ENCODE measurements around the gene PLEKHA6.
"Not testable (repeated sequence)": the region's sequence is repeated elsewhere in the genome, so short reads cannot be mapped to it uniquely, and the experiment has no call there.

The PLEKHA6 gene

DNA sequence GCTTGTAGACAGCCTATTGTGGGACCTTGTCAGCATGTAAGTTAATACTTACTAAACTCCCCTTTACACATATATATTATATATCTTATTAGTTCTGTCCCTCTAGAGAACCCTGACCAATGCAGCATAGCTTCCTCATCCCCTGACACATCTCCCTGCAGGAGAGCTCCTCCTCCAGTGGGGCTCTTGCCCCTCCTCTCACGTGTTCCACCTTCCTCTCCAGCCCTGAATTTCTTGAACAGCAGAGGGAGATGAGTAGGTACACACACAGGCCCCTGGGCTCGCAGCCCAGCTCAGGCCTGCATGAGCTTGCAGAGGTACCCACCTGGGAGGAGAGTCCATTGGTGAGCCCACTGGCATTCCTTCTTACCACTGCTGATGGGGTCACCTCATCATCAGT, 118.7 kb downstream of the PLEKHA6 start:
- Histone ChIP-seq H3K9me3 (ENCODE audit: insufficient read depth, low read depth, low read length) (no peaks in the 10 kb centered on the region), H3K4me3 (ENCODE audit: low read length) (no peak overlapping the region), H3K4me1 (ENCODE audit: insufficient read depth, low read length) (no peaks in the 10 kb centered on the region), H3K27ac (ENCODE audit: low read length) (no peak overlapping the region), H3K36me3 (ENCODE audit: insufficient read depth, low read depth, low read length) (peaks cover 6% of the 10 kb centered on the region; the same call in 1 of the 2 replicates), H3K9ac (ENCODE audit: low read depth, low read length) (no peak overlapping the region), H3K27me3 (ENCODE audit: insufficient read depth, low read length) (no peaks in the 10 kb centered on the region)

DNA sequence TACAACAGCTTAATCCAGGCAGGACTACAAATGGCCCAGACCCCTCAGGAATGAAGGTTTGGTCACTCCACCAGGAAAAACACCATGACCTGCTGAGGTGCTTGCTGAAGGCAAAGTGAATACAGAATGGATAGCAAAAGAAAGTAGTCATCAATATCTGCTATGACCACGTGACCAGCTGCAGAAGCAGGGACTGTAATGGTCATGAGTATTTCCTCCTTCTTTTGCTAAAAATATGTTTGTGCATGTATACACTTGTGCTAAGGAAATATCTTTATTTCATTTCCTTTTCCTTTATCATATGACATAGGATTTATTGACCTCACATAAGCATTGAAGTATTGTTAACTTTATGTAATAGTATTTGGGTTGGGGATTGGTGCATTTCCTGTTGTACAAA, 119.5 kb downstream of the PLEKHA6 start:
- Histone ChIP-seq H3K9me3 (ENCODE audit: insufficient read depth, low read depth, low read length) (no peaks in the 10 kb centered on the region), H3K27me3 (ENCODE audit: insufficient read depth, low read length) (no peaks in the 10 kb centered on the region), H3K4me1 (ENCODE audit: insufficient read depth, low read length) (no peaks in the 10 kb centered on the region), H3K36me3 (ENCODE audit: insufficient read depth, low read depth, low read length) (peaks cover 6% of the 10 kb centered on the region; the same call in 1 of the 2 replicates), H3K9ac (ENCODE audit: low read depth, low read length) (no peak overlapping the region), H3K4me3 (ENCODE audit: low read length) (no peak overlapping the region), H3K27ac (ENCODE audit: low read length) (no peak overlapping the region)

DNA sequence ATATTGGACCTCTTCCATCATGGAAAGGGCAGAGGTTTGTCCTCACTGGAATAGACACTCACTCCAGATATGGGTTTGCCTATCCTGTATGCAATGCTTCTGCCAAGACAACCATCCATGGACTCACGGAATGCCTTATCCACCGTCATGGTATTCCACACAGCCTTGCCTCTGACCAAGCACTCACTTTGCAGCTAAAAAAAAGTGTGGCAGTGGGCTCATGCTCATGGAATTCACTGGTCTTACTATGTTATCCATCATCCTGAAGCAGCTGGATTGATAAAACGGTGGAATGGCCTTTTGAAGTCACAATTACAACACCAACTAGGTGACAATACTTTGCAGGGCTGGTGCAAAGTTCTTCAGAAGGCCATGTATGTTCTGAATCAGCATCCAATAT, 120.3 kb downstream of the PLEKHA6 start:
- not testable (repeated sequence) for H3K27ac ChIP-seq (ENCODE audit: low read length); H3K36me3 ChIP-seq (ENCODE audit: insufficient read depth, low read depth, low read length); H3K9me3 ChIP-seq (ENCODE audit: insufficient read depth, low read depth, low read length); H3K27me3 ChIP-seq (ENCODE audit: insufficient read depth, low read length); H3K4me1 ChIP-seq (ENCODE audit: insufficient read depth, low read length); H3K4me3 ChIP-seq (ENCODE audit: low read length); H3K9ac ChIP-seq (ENCODE audit: low read depth, low read length)

- not testable (repeated sequence) for H3K9me3 ChIP-seq (ENCODE audit: insufficient read depth, low read depth, low read length); H3K36me3 ChIP-seq (ENCODE audit: insufficient read depth, low read depth, low read length); H3K4me3 ChIP-seq (ENCODE audit: low read length)
These were observed 121.2 kb downstream of the PLEKHA6 start for GRCh38 chr1:204238520-204238919.

DNA sequence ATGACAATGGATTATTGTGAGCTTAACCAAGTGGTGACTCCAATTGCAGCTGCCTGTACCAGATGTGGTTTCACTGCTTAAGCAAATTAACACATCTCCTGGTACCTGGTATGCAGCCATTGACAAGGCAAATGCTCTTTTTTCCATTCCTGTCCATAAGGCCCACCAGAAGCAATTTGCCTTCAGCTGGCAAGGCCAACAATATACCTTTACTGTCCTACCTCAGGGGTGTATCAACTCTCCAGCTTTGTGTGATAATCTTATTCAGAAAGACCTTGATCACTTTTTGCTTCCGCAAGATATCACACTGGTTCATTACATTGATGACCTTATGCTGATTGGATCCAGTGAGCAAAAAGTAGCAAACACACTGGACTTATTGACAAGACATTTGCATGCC, 122.2 kb downstream of the PLEKHA6 start:
- H3K4me3 ChIP-seq (ENCODE audit: low read length); H3K9me3 ChIP-seq (ENCODE audit: insufficient read depth, low read depth, low read length); H3K36me3 ChIP-seq (ENCODE audit: insufficient read depth, low read depth, low read length); H3K27ac ChIP-seq (ENCODE audit: low read length); H3K4me1 ChIP-seq (ENCODE audit: insufficient read depth, low read length); H3K27me3 ChIP-seq (ENCODE audit: insufficient read depth, low read length); H3K9ac ChIP-seq (ENCODE audit: low read depth, low read length): not testable (repeated sequence)

More at GRCh38 chr1:204238520-204238919, 121.2 kb downstream of the PLEKHA6 start:
- not testable (repeated sequence) for H3K27me3 ChIP-seq (ENCODE audit: insufficient read depth, low read length); H3K4me1 ChIP-seq (ENCODE audit: insufficient read depth, low read length); H3K9ac ChIP-seq (ENCODE audit: low read depth, low read length); H3K27ac ChIP-seq (ENCODE audit: low read length)

GRCh38 chr1:204232526-204232925, 127.2 kb downstream of the PLEKHA6 start:
- H3K4me3 ChIP-seq (ENCODE audit: low read length) = no peak overlapping the region
- no peaks in the 10 kb centered on the region for H3K4me1 ChIP-seq (ENCODE audit: insufficient read depth, low read length)
- H3K36me3 ChIP-seq (ENCODE audit: insufficient read depth, low read depth, low read length) = peaks cover 12% of the 10 kb centered on the region; the same call in 1 of the 2 replicates
- H3K9me3 ChIP-seq (ENCODE audit: insufficient read depth, low read depth, low read length) = no peaks in the 10 kb centered on the region
- no peaks in the 10 kb centered on the region for H3K27me3 ChIP-seq (ENCODE audit: insufficient read depth, low read length)
- H3K27ac ChIP-seq (ENCODE audit: low read length) = no peak overlapping the region
- H3K9ac ChIP-seq (ENCODE audit: low read depth, low read length) = no peak overlapping the region

- Histone ChIP-seq H3K9me3 (ENCODE audit: insufficient read depth, low read depth, low read length) (no peaks in the 10 kb centered on the region), H3K9ac (ENCODE audit: low read depth, low read length) (no peak overlapping the region), H3K4me1 (ENCODE audit: insufficient read depth, low read length) (no peaks in the 10 kb centered on the region), H3K4me3 (ENCODE audit: low read length) (no peak overlapping the region), H3K27ac (ENCODE audit: low read length) (no peak overlapping the region), H3K27me3 (ENCODE audit: insufficient read depth, low read length) (no peaks in the 10 kb centered on the region), H3K36me3 (ENCODE audit: insufficient read depth, low read depth, low read length) (peaks cover 19% of the 10 kb centered on the region; the same call in 1 of the 2 replicates)
These were observed 129.5 kb downstream of the PLEKHA6 start for GRCh38 chr1:204230211-204230610.

- Histone ChIP-seq H3K27me3 (ENCODE audit: insufficient read depth, low read length) (no peaks in the 10 kb centered on the region), H3K9ac (ENCODE audit: low read depth, low read length) (no peak overlapping the region), H3K36me3 (ENCODE audit: insufficient read depth, low read depth, low read length) (peaks cover 17% of the 10 kb centered on the region; the same call in 1 of the 2 replicates), H3K4me1 (ENCODE audit: insufficient read depth, low read length) (no peaks in the 10 kb centered on the region), H3K4me3 (ENCODE audit: low read length) (no peak overlapping the region), H3K9me3 (ENCODE audit: insufficient read depth, low read depth, low read length) (no peaks in the 10 kb centered on the region), H3K27ac (ENCODE audit: low read length) (no peak overlapping the region)
These were observed 130.8 kb downstream of the PLEKHA6 start for GRCh38 chr1:204228896-204229295.

- Histone ChIP-seq H3K9ac (ENCODE audit: low read depth, low read length) (no peak overlapping the region), H3K9me3 (ENCODE audit: insufficient read depth, low read depth, low read length) (no peaks in the 10 kb centered on the region), H3K36me3 (ENCODE audit: insufficient read depth, low read depth, low read length) (peaks cover 15% of the 10 kb centered on the region; the same call in 1 of the 2 replicates), H3K27me3 (ENCODE audit: insufficient read depth, low read length) (no peaks in the 10 kb centered on the region), H3K4me1 (ENCODE audit: insufficient read depth, low read length) (no peaks in the 10 kb centered on the region), H3K27ac (ENCODE audit: low read length) (no peak overlapping the region), H3K4me3 (ENCODE audit: low read length) (no peak overlapping the region)
These were observed 131.5 kb downstream of the PLEKHA6 start for GRCh38 chr1:204227996-204228785.

DNA sequence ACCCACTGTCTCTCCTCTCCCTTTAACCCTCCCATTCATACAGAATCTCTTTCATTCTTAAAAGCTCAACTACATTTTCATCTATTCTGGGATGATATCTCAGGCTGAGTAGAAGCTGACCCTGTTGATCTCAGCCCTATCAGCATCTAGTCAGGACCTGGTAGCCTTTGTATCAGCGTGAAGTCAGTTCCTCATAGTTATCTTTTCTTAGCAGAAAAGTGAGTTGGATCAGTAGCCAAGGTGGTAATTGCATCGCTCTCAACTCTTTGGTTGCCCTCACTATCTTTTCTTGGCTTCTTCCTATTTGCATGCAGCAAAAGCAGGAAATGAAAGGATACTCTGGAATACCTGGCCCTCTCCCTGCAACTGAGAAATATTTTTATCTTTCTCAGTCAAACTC, 132.4 kb downstream of the PLEKHA6 start:
- no peaks in the 10 kb centered on the region for H3K9me3 ChIP-seq (ENCODE audit: insufficient read depth, low read depth, low read length)
- no peak overlapping the region for H3K27ac ChIP-seq (ENCODE audit: low read length)
- peaks cover 15% of the 10 kb centered on the region; the same call in 1 of the 2 replicates for H3K36me3 ChIP-seq (ENCODE audit: insufficient read depth, low read depth, low read length)
- no peak overlapping the region for H3K9ac ChIP-seq (ENCODE audit: low read depth, low read length)
- no peaks in the 10 kb centered on the region for H3K27me3 ChIP-seq (ENCODE audit: insufficient read depth, low read length)
- no peak overlapping the region for H3K4me3 ChIP-seq (ENCODE audit: low read length)
- no peaks in the 10 kb centered on the region for H3K4me1 ChIP-seq (ENCODE audit: insufficient read depth, low read length)

- H3K27ac ChIP-seq (ENCODE audit: low read length) = no peak overlapping the region
- no peaks in the 10 kb centered on the region for H3K9me3 ChIP-seq (ENCODE audit: insufficient read depth, low read depth, low read length)
- H3K36me3 ChIP-seq (ENCODE audit: insufficient read depth, low read depth, low read length) = peaks cover 20% of the 10 kb centered on the region; the same call in 1 of the 2 replicates
- H3K9ac ChIP-seq (ENCODE audit: low read depth, low read length) = no peak overlapping the region
- no peak overlapping the region for H3K4me3 ChIP-seq (ENCODE audit: low read length)
- no peaks in the 10 kb centered on the region for H3K4me1 ChIP-seq (ENCODE audit: insufficient read depth, low read length)
- H3K27me3 ChIP-seq (ENCODE audit: insufficient read depth, low read length) = no peaks in the 10 kb centered on the region
These were observed 133.6 kb downstream of the PLEKHA6 start for GRCh38 chr1:204225841-204226735.
